OCI-LY3 (cell line): ENCODE data around the gene SLPI.

Experiments used
- H2AFZ ChIP-seq: fragments of 200-600, 300-600 bp; shearing (Covaris generic); 2 replicates; pipeline ENCODE4 v1.6.0; 2014; ENCODE audit warnings: antibody characterized with exemption, low read depth, low read length
- H3K27ac ChIP-seq: fragments of 200-600, 300-600 bp; sonication (generic); 2 replicates; pipeline ENCODE4 v1.5.1; 2014; ENCODE audit warnings: mild to moderate bottlenecking, low read length, moderate library complexity, mixed read lengths
- H3K27me3 ChIP-seq: fragments of 200-600, 300-600 bp; sonication (generic); 2 replicates; pipeline ENCODE4 v1.6.1; 2014; ENCODE audit warnings: low read depth, low read length, mixed read lengths
- H3K36me3 ChIP-seq: fragments of 200-600, 300-600 bp; sonication (generic); replicated peaks from 2 replicates; pipeline ENCODE3; 2014; ENCODE audit warnings: low read depth, low read length, mixed read lengths
- H3K4me1 ChIP-seq: fragments of 300-600, 200-600 bp; sonication (generic); 2 replicates; pipeline ENCODE4 v1.6.1; 2014; ENCODE audit warnings: low read length, mixed read lengths
- H3K4me2 ChIP-seq: fragments of 200-600, 300-600 bp; sonication (generic); 2 replicates; pipeline ENCODE4 v1.6.1; 2014; ENCODE audit warnings: low read length, mixed read lengths
- H3K4me3 ChIP-seq: fragments of 300-600, 200-600 bp; sonication (generic); 2 replicates; pipeline ENCODE4 v1.5.1; 2014; ENCODE audit warnings: antibody characterized with exemption, mild to moderate bottlenecking, low read length, moderate library complexity
- H3K79me2 ChIP-seq: fragments of 300-600, 200-600 bp; shearing (Covaris generic); 2 replicates; pipeline ENCODE4 v1.6.1; 2014; ENCODE audit warnings: mild to moderate bottlenecking, low read length, mixed read lengths
- H3K9ac ChIP-seq: fragments of 300-600, 200-600 bp; shearing (Covaris generic); 2 replicates; pipeline ENCODE4 v1.6.0; 2014; ENCODE audit warnings: mild to moderate bottlenecking, low read length, moderate library complexity
- H3K9me3 ChIP-seq: fragments of 200-600, 300-600 bp; shearing (Covaris generic); 2 replicates; pipeline ENCODE4 v1.6.1; 2014; ENCODE audit warnings: low read length, mixed read lengths; ENCODE audit not compliant: insufficient read depth
- H4K20me1 ChIP-seq: fragments of 200-600, 300-600 bp; sonication (generic); 2 replicates; pipeline ENCODE4 v1.6.1; 2016; ENCODE audit warnings: low read length, mixed read lengths; ENCODE audit not compliant: insufficient read depth
- EZH2phosphoT487 ChIP-seq: fragments of 200-600 bp; shearing (Covaris generic); IDR thresholded peaks from 2 replicates; pipeline ENCODE4 v1.6.1; 2018; ENCODE audit warnings: antibody characterized with exemption, mixed run types, low read depth
- TF ChIP-seq, protein P1 (sequence below): fragments of 200-600, 300-600 bp; sonication (generic); IDR thresholded peaks from 2 replicates; pipeline ENCODE4 v1.5.1; 2014; ENCODE audit warnings: antibody characterized with exemption, low read length, low read depth

SLPI gene

DNA sequence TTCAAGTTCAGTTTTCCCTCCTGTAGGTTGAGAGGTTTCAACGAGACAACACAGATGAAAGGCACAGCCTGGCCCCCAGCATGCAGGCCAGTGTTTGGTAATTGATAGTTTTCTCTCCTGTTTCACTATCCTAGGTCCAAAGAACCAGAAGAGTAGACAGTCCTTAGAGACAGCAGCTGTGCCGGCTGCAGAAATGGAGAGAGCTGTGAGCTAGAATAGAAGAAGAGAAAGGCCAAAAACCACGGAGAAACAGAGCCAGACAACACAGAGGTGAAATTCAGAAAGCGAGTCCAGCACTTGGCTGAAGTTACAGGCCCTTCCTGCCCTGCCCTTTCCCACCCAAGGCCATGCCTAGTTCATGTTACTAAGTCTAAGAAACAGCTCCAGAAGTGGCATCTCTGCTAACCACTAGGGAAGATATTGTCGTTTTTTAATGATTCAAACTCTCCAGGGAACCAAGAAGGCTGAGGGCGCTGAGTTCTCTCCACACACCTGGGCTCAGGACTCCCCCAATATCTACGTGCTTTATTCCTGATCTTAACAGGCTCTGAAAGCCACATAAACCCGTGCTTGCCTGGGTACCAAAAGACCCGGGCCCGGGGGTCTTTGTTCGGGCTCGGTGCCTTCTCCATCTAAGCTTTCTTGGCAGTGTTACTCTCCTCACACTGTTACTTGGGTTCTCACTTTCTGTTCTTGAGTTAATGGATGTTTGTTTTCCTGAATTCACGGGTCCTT, 35.7 kb upstream of the SLPI start:
- peaks cover 38% of the 10 kb centered on the region for H3K27me3 ChIP-seq
- H3K4me1 ChIP-seq, result peaks cover 18% of the 10 kb centered on the region
- H3K79me2 ChIP-seq, result no peaks in the 10 kb centered on the region
- H3K9ac ChIP-seq, result no peak overlapping the region
- no peak overlapping the region for H2AFZ ChIP-seq
- H3K4me2 ChIP-seq, result peak overlapping the region; percentile 64
- H3K4me3 ChIP-seq, result peak overlapping the region; percentile 30
- H3K9me3 ChIP-seq, result 0 out of 2 replicates have a peak, but pooled peaks cover 3% of the 10 kb centered on the region
- TF ChIP-seq, protein P1, sequence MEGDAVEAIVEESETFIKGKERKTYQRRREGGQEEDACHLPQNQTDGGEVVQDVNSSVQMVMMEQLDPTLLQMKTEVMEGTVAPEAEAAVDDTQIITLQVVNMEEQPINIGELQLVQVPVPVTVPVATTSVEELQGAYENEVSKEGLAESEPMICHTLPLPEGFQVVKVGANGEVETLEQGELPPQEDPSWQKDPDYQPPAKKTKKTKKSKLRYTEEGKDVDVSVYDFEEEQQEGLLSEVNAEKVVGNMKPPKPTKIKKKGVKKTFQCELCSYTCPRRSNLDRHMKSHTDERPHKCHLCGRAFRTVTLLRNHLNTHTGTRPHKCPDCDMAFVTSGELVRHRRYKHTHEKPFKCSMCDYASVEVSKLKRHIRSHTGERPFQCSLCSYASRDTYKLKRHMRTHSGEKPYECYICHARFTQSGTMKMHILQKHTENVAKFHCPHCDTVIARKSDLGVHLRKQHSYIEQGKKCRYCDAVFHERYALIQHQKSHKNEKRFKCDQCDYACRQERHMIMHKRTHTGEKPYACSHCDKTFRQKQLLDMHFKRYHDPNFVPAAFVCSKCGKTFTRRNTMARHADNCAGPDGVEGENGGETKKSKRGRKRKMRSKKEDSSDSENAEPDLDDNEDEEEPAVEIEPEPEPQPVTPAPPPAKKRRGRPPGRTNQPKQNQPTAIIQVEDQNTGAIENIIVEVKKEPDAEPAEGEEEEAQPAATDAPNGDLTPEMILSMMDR, result no peak
- no peak for TF ChIP-seq EZH2phosphoT487
- H4K20me1 ChIP-seq, result no peaks in the 10 kb centered on the region
- no peak overlapping the region for H3K27ac ChIP-seq
- H3K36me3 ChIP-seq, result no peaks in the 10 kb centered on the region

DNA sequence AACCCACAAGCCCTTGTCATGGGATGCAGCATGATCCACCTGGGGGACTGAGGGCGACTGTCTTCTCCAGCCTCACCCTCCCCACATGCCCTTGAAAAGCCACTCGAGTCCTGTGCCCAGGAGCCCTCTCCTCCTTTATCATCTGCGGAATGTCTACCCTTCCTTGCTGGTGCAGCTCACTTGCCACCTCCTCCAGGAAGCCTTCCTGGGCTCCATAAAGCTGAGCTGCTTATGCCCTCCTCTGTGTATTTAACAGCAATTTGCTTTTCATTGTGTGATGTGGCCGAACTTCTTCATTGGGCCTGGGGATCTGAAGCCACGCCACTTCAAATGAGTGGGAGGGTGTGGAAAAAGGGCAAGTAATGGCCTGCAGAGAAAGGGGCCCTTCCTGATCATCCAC, 34.5 kb upstream of the SLPI start:
- H3K36me3 ChIP-seq, result no peaks in the 10 kb centered on the region

DNA sequence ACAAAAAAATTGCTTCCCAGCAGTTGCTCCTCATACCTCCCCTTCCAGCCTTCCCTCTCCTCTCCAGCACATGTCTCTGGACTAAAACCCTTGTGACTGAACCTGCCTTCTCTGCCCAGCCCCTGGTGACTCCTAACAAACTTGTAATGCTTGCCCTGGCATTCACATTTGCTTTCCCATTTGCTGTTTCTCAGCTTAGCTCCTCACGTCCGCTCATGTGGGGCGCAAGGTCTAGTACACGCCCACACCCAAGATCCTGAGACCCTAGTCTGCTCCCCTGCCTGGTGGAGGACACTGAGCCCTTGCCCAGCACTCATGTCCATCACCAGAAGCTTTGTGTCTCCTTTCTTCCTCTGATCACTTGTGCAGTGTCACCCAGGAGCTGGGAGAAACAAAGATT, 34.0 kb upstream of the SLPI start:
- H3K4me3 ChIP-seq, result no peak overlapping the region
- no peak overlapping the region for H2AFZ ChIP-seq
- H4K20me1 ChIP-seq, result no peaks in the 10 kb centered on the region
- no peak overlapping the region for H3K4me2 ChIP-seq
- no peak overlapping the region for H3K27ac ChIP-seq
- TF ChIP-seq, protein P1, result no peak
- TF ChIP-seq EZH2phosphoT487, result no peak
- H3K9ac ChIP-seq, result no peak overlapping the region
- no peaks in the 10 kb centered on the region for H3K79me2 ChIP-seq
- H3K9me3 ChIP-seq, result no peaks in the 10 kb centered on the region
- H3K36me3 ChIP-seq, result no peaks in the 10 kb centered on the region
- H3K27me3 ChIP-seq, result peaks cover 50% of the 10 kb centered on the region
- peaks cover 18% of the 10 kb centered on the region for H3K4me1 ChIP-seq

More for the DNA sequence above, 34.5 kb upstream of the SLPI start:
- no peak overlapping the region for H3K4me3 ChIP-seq
- no peaks in the 10 kb centered on the region for H3K79me2 ChIP-seq
- no peak overlapping the region for H2AFZ ChIP-seq
- no peak overlapping the region for H3K27ac ChIP-seq
- H4K20me1 ChIP-seq, result no peaks in the 10 kb centered on the region
- peaks cover 18% of the 10 kb centered on the region for H3K4me1 ChIP-seq
- H3K27me3 ChIP-seq, result peaks cover 45% of the 10 kb centered on the region
- no peak overlapping the region for H3K4me2 ChIP-seq
- H3K9ac ChIP-seq, result no peak overlapping the region
- H3K9me3 ChIP-seq, result no peaks in the 10 kb centered on the region
- TF ChIP-seq, protein P1, result no peak
- no peak for TF ChIP-seq EZH2phosphoT487

DNA sequence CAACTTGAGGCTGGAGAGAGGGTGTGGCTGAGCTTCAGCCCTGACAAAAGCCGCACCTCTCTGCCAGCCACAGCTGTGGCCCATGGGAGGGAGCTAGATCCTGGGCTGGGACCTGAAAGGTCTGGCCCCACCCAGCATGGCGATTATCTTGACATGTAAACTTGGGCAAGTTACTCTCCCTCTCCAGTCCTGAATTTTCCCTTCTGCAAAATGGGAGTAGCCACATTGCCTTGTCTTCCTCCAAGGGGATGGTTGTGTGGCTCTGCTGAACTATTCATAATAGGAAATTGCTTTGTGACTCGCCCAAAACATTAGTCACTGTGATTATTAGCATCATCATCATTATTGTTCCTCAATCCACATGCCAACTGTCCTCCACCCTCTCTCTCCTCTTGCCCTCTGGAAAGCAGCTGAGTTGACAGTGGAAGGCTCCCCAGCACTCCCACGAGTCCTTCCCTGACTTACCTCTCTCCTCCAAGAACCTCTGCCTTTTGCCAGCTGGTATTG, 29.2 kb upstream of the SLPI start:
- Histone ChIP-seq H3K4me2 (no peak overlapping the region), H3K27me3 (peaks cover 59% of the 10 kb centered on the region), H3K9me3 (no peaks in the 10 kb centered on the region), H3K4me3 (no peak overlapping the region), H3K27ac (no peak overlapping the region), H3K79me2 (no peaks in the 10 kb centered on the region), H4K20me1 (no peaks in the 10 kb centered on the region), H3K9ac (no peak overlapping the region), H3K36me3 (no peaks in the 10 kb centered on the region), H2AFZ (no peak overlapping the region), H3K4me1 (no peaks in the 10 kb centered on the region)
- TF ChIP-seq, protein P1, result no peak
- TF ChIP-seq EZH2phosphoT487, result no peak
